Osteoblast (primary cell): ENCODE measurements around the gene SEL1L2. TPM values are rescaled to one million over a fixed set of nuclear protein-coding genes. Genes with fewer than 3 reads are reported as not detected.

Source experiments
- DNase-seq: peaks from one replicate; pipeline ENCODE4 v3.0.0; 2011; ENCODE audit warnings: low spot score, mixed read lengths; ENCODE audit not compliant: insufficient read length; ENCODE audit errors: missing footprints
- H2AFZ ChIP-seq: 2 replicates; pipeline ENCODE4 v1.6.0; 2011; ENCODE audit warnings: mild to moderate bottlenecking, low read length
- H3K27ac ChIP-seq: 2 replicates; pipeline ENCODE4 v1.5.1; 2011; ENCODE audit warnings: mild to moderate bottlenecking, low read depth, low read length, moderate library complexity
- H3K27me3 ChIP-seq: 2 replicates; pipeline ENCODE4 v1.6.0; 2012; ENCODE audit warnings: mild to moderate bottlenecking, control low read depth, inconsistent platforms, low read length, moderate library complexity; ENCODE audit not compliant: insufficient read depth
- H3K36me3 ChIP-seq: 2 replicates; pipeline ENCODE4 v1.5.1; 2011; ENCODE audit warnings: mild to moderate bottlenecking, low read length, control low read depth, moderate library complexity; ENCODE audit not compliant: insufficient read depth
- H3K4me1 ChIP-seq: 2 replicates; pipeline ENCODE4 v1.5.1; 2011; ENCODE audit warnings: mild to moderate bottlenecking, low read length, control low read depth, moderate library complexity; ENCODE audit not compliant: insufficient read depth
- H3K4me2 ChIP-seq: 2 replicates; pipeline ENCODE4 v1.6.0; 2011; ENCODE audit warnings: mild to moderate bottlenecking, low read length; ENCODE audit not compliant: insufficient read depth
- H3K4me3 ChIP-seq: fragments of 200-600 bp; sonication (generic); 3 replicates; pipeline ENCODE4 v1.5.1; 2012; ENCODE audit warnings: mild to moderate bottlenecking, low read length, inconsistent platforms; ENCODE audit not compliant: insufficient read depth
- H3K79me2 ChIP-seq: 2 replicates; pipeline ENCODE4 v1.6.0; 2012; ENCODE audit warnings: mild to moderate bottlenecking, low read length, control low read depth, inconsistent platforms; ENCODE audit not compliant: insufficient read depth
- H3K9me3 ChIP-seq: 2 replicates; pipeline ENCODE4 v1.5.1; 2011; ENCODE audit warnings: low read depth, low read length, control low read depth
- H4K20me1 ChIP-seq: 2 replicates; pipeline ENCODE4 v1.6.0; 2012; ENCODE audit warnings: mild to moderate bottlenecking, low read length, control low read depth; ENCODE audit not compliant: insufficient read depth
- CTCF ChIP-seq: IDR thresholded peaks from 2 replicates; pipeline ENCODE4 v1.5.1; 2011; ENCODE audit warnings: mild to moderate bottlenecking, low read depth, low read length, moderate library complexity; ENCODE audit errors: extremely low read depth
- total RNA-seq: library from RNA; depleted of rRNA; stranded (reverse); fragments of >200 nt; gene quantifications from 2 replicates; pipeline ENCODE4 v1.2.3, GENCODE V29; 2012

The SEL1L2 gene
- total RNA-seq, 1 donor: not detected

GRCh38 chr20:13874394-13875157 is 115.8 kb downstream of the SEL1L2 start:
- no peaks in the 10 kb centered on the region for H3K36me3 ChIP-seq
- no peaks in the 10 kb centered on the region for H3K4me1 ChIP-seq
- no peaks in the 10 kb centered on the region for H3K79me2 ChIP-seq
- no peaks in the 10 kb centered on the region for H3K27me3 ChIP-seq
- H3K4me2 ChIP-seq: no peak overlapping the region
- H3K27ac ChIP-seq: no peak overlapping the region
- TF ChIP-seq CTCF: no peak
- no peaks in the 10 kb centered on the region for H4K20me1 ChIP-seq
- no peak for DNase-seq
- H3K4me3 ChIP-seq: no peak overlapping the region
- H3K9me3 ChIP-seq: no peaks in the 10 kb centered on the region
- no peak overlapping the region for H2AFZ ChIP-seq

- Histone ChIP-seq H3K4me1 (no peaks in the 10 kb centered on the region), H3K4me2 (no peak overlapping the region), H3K27me3 (no peaks in the 10 kb centered on the region), H3K36me3 (no peaks in the 10 kb centered on the region), H3K27ac (no peak overlapping the region), H4K20me1 (no peaks in the 10 kb centered on the region), H3K9me3 (no peaks in the 10 kb centered on the region), H3K79me2 (no peaks in the 10 kb centered on the region), H2AFZ (no peak overlapping the region), H3K4me3 (no peak overlapping the region)
- DNase-seq: no peak
- no peak for TF ChIP-seq CTCF
These were observed 116.6 kb downstream of the SEL1L2 start for GRCh38 chr20:13873831-13874230.

- Histone ChIP-seq H2AFZ (no peak overlapping the region), H3K36me3 (no peaks in the 10 kb centered on the region), H4K20me1 (no peaks in the 10 kb centered on the region), H3K9me3 (no peaks in the 10 kb centered on the region), H3K4me1 (no peaks in the 10 kb centered on the region), H3K27me3 (no peaks in the 10 kb centered on the region), H3K27ac (no peak overlapping the region), H3K4me2 (no peak overlapping the region), H3K4me3 (no peak overlapping the region), H3K79me2 (no peaks in the 10 kb centered on the region)
- no peak for DNase-seq
- no peak for TF ChIP-seq CTCF
These were observed 120.2 kb downstream of the SEL1L2 start for GRCh38 chr20:13870170-13870748.

GRCh38 chr20:13868331-13868730 is 122.1 kb downstream of the SEL1L2 start:
- Histone ChIP-seq H3K4me1 (no peaks in the 10 kb centered on the region), H3K9me3 (no peaks in the 10 kb centered on the region), H3K4me3 (no peak overlapping the region), H2AFZ (no peak overlapping the region), H3K27me3 (no peaks in the 10 kb centered on the region), H4K20me1 (no peaks in the 10 kb centered on the region), H3K27ac (no peak overlapping the region), H3K4me2 (no peak overlapping the region), H3K79me2 (no peaks in the 10 kb centered on the region), H3K36me3 (no peaks in the 10 kb centered on the region)
- TF ChIP-seq CTCF: no peak
- DNase-seq: no peak
